Fibroblast of villous mesenchyme (primary cell): ENCODE measurements around the gene CAST. TPM values are rescaled to one million over a fixed set of nuclear protein-coding genes. Genes with fewer than 3 reads are reported as not detected.
A peak's percentile ranks its signal among the peaks of the same experiment; 100 is the strongest.

Experiments
- DNase-seq: peaks from one replicate; pipeline ENCODE4 v3.0.0-alpha.2; 2010; ENCODE audit warnings: low read depth
- H3K4me3 ChIP-seq: 2 replicates; pipeline ENCODE4 v1.5.1; 2011; ENCODE audit warnings: low read depth, mild to moderate bottlenecking, low read length
- total RNA-seq: library from RNA; depleted of rRNA; stranded (reverse); fragments of >200 nt; gene quantifications from 2 replicates; pipeline ENCODE4 v1.2.3, GENCODE V29; 2012
- TF ChIP-seq, protein P1 (sequence below): IDR thresholded peaks from 2 replicates; pipeline ENCODE4 v1.5.1; 2012; ENCODE audit warnings: low read depth, mild to moderate bottlenecking, low read length; ENCODE audit not compliant: insufficient read depth

Gene CAST
- total RNA-seq, 1 donor = 200 TPM

DNA sequence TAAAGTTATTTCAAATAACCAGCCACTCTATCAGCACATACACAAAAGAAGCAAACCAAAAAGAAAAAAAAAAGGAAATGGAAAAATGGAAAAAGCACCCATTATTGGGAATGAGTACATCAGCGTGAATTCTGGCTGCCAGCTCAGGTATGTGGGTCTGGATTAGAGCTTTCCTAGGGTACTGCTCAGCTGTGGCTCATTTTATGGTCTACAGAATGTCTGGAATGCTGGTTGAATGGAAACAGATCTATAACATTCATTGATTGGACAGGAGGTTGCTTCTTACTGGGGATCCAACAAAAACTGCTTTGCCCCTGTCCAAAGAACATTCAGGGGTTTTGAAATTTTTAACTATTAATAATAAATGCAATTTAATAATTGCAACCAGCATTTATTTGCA, 3.9 kb upstream of the CAST start:
- no peak for DNase-seq
- H3K4me3 ChIP-seq = no peak overlapping the region

DNA sequence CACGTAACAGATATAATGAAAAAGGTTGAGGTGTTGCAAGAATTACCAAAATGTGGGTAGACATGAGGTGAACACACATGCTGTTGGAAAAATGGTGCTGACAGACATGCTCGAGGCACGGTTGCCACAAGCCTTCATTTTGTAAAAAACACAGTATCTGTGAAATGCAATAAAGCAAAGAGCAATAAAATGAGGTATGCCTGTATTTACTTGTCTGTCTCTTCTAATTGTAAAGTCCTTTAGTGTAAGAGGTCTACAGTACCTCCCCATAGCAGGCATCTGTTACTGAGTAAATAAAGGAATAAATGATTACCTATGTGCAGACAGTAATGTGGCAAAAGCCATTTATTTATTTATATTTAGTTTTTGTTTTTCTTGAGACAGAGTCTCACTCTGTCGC, 3.0 kb upstream of the CAST start:
- DNase-seq = no peak
- no peak overlapping the region for H3K4me3 ChIP-seq
- TF ChIP-seq, protein P1, sequence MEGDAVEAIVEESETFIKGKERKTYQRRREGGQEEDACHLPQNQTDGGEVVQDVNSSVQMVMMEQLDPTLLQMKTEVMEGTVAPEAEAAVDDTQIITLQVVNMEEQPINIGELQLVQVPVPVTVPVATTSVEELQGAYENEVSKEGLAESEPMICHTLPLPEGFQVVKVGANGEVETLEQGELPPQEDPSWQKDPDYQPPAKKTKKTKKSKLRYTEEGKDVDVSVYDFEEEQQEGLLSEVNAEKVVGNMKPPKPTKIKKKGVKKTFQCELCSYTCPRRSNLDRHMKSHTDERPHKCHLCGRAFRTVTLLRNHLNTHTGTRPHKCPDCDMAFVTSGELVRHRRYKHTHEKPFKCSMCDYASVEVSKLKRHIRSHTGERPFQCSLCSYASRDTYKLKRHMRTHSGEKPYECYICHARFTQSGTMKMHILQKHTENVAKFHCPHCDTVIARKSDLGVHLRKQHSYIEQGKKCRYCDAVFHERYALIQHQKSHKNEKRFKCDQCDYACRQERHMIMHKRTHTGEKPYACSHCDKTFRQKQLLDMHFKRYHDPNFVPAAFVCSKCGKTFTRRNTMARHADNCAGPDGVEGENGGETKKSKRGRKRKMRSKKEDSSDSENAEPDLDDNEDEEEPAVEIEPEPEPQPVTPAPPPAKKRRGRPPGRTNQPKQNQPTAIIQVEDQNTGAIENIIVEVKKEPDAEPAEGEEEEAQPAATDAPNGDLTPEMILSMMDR = no peak

More for the DNA sequence above, 3.9 kb upstream of the CAST start:
- TF ChIP-seq, protein P1 = no peak

DNA sequence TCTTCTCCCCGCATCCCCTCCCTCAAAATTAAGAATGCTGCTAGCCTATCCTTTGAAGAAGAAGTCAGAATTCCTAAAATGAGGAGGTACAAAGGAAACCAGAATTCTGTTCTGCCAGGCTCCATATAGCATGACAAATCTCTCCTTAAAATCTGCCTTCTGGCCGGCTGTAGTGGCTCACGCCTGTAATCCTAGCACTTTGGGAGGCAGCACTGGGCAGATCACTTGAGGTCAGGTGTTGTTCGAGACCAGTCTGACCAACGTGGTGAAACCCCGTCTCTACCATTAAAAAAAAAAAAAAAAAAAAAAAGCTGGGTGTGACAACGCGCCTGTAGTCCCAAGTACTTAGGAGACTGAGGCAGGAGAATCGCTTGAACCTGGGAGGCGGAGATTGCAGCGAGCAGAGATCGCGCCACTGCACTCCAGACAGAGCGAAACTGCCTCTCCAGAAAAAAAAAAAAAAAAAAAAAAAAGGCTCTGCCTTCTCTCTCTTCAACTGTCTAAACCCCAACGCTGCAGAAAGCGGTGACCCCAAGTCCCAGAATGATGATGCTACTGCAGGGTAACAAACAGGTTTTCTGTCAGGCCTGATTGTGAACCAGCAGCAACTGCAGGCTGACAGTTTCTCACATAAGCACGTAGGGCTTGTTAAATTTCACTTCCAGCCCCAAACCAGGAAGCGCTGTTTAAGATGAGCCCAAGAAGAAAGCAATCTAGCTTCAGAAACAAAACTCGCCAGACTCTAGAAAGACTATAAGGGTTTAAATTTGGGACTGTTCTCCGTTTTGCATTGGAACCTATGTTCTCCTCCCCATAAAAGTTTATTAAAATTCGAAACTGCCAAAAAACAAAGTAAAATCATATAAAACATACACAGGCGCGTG, 963 bp upstream of the CAST start:
- DNase-seq = peak; percentile 72
- peak overlapping the region; percentile 73 for H3K4me3 ChIP-seq
- TF ChIP-seq, protein P1 = no peak

DNA sequence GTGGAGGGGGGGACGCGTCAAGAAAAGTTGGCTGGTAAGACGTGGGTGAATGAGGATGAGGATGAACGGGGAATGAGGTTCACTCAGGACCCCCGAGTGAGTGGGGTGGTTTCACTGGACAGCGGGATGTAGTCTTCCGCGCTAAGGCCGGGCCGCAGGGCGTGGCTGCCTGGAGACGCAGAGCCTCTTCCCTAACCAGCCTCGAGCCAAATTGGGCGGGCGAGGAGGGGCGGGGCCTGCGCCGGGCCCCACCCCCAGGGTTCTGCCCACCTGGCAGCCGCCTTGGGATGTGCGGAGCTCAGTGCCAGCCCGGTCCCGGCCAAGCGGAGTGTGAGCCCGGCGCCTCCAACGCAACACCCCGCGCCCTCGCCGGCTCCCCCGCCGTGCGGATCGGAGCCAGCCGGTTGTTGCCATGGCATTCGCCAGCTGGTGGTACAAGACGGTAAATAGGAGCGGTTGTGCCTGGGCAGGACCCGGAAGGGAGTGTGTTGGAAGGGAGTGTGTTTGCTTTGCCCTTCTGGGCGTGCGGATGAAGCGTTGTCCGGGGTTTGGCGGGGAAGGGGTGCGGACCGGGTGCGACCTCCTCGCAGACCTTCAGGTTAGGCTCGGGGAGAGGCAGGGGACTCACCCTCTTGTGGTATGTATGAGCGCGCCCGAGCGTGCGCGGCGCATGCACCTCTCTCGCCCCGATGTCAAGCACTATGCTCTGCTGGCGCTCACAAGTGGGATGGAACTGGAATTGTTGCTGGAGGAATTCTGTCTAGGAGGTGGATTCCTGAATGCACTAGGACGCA, 746 bp downstream of the CAST start:
- TF ChIP-seq, protein P1 = no peak
- DNase-seq = peak; percentile 88
- H3K4me3 ChIP-seq = peak overlapping the region; percentile 73

DNA sequence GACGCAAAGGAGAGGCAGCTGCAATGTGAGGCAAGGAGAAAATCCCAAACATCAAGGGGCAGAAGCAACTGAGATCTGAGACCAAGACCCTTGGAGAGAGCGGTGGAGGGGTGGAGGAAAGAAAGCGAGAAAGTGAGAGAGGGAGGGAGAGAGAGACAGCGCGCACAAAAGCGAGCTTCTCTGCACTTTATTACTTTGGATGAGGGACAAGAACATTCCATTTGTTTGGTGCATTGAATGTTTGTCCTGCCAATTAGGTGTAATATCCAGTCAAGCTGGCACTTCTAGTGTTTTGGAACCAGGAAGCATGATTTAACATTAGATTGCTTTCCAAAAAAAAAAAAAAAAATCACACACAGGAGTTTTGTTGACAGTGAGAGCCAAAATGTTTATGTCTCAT, 1.4 kb downstream of the CAST start:
- no peak for DNase-seq
- TF ChIP-seq, protein P1 = no peak

DNA sequence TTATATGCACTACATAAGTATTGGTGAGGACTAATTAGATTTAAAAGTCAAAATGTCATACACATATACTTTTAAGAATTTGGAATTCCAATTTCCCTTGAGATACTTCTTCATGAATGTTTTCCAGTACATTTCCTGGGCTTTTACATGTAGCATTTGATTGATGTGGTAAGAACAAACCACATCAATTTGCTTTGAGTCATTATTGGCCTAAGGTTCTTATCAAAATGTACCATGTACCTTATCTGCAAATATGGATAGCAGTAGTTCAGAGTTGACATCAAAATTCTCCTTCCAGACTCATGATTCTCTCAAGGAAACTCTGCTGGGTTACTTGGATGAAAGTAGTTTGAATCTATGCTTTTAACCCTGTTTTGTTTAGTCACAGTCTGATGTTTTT, 2.5 kb downstream of the CAST start:
- H3K4me3 ChIP-seq = no peak overlapping the region
- no peak for DNase-seq
- TF ChIP-seq, protein P1 = no peak

More for the DNA sequence above, 1.4 kb downstream of the CAST start:
- peak overlapping the region; percentile 73 for H3K4me3 ChIP-seq
